Endodermal cell (in vitro differentiated cells): ENCODE data around the gene SYT1. TPM values are rescaled to one million over a fixed set of nuclear protein-coding genes. Genes with fewer than 3 reads are reported as not detected.

ENCODE experiments used
- DNase-seq: peaks from one replicate; pipeline ENCODE4 v3.0.0-alpha.2; 2017
- H3K27ac ChIP-seq: 2 replicates; pipeline ENCODE4 v1.5.1; 2013; ENCODE audit warnings: mild to moderate bottlenecking, low read depth, low read length, moderate library complexity
- H3K27me3 ChIP-seq: 2 replicates; pipeline ENCODE4 v1.6.1; 2013; ENCODE audit warnings: mild to moderate bottlenecking, low read length, moderate library complexity; ENCODE audit not compliant: insufficient read depth, control insufficient read depth, poor library complexity, severe bottlenecking
- H3K36me3 ChIP-seq: 2 replicates; pipeline ENCODE4 v1.7.0; 2013; ENCODE audit warnings: mild to moderate bottlenecking, low read length, moderate library complexity; ENCODE audit not compliant: control insufficient read depth, insufficient read depth
- H3K4me1 ChIP-seq: one replicate; pipeline ENCODE4 v1.7.0; 2013; ENCODE audit warnings: low read length; ENCODE audit not compliant: control insufficient read depth, insufficient read depth
- H3K4me3 ChIP-seq: 2 replicates; pipeline ENCODE4 v1.5.1; 2013; ENCODE audit warnings: mild to moderate bottlenecking, low read length, moderate library complexity
- H3K9ac ChIP-seq: 2 replicates; pipeline ENCODE4 v1.6.1; 2013; ENCODE audit warnings: mild to moderate bottlenecking, low read length, moderate library complexity; ENCODE audit not compliant: poor library complexity, severe bottlenecking; ENCODE audit errors: extremely low read depth
- H3K9me3 ChIP-seq: 2 replicates; pipeline ENCODE4 v1.6.1; 2013; ENCODE audit warnings: mild to moderate bottlenecking, low read length, moderate library complexity; ENCODE audit not compliant: control insufficient read depth
- H3K27ac Mint-ChIP-seq: 2 replicates; pipeline ENCODE4 v1.8.0; 2020; ENCODE audit warnings: mixed read lengths
- H3K27me3 Mint-ChIP-seq: 2 replicates; pipeline ENCODE4 v1.8.0; 2021; ENCODE audit warnings: mild to moderate bottlenecking, mixed read lengths; ENCODE audit not compliant: insufficient read depth
- H3K36me3 Mint-ChIP-seq: 2 replicates; pipeline ENCODE4 v1.8.0; 2020; ENCODE audit warnings: low read depth, mixed read lengths
- H3K4me1 Mint-ChIP-seq: 2 replicates; pipeline ENCODE4 v1.8.0; 2020; ENCODE audit warnings: mixed read lengths
- H3K4me3 Mint-ChIP-seq: 2 replicates; pipeline ENCODE4 v1.8.0; 2020; ENCODE audit warnings: mild to moderate bottlenecking, moderate library complexity, mixed read lengths
- H3K9me3 Mint-ChIP-seq: 2 replicates; pipeline ENCODE4 v1.8.0; 2020; ENCODE audit warnings: mild to moderate bottlenecking, mixed read lengths
- WGBS, 2 experiments: methylation state at CpG; one replicate each; pipeline versions ENCODE4 v1.1.5 to v1.1.7; 2013; ENCODE audit warnings: missing lambda C conversion rate in 2 of 2, mixed read lengths in 1 of 2; ENCODE audit not compliant: insufficient coverage in 1 of 2, insufficient read length in 1 of 2; 5-methylcytosine and 5-hydroxymethylcytosine counted together
- total RNA-seq, 2 donors: library from RNA; stranded (reverse); fragmentation: NEBNext Ultra II Directional in 1 of 2; extraction: Animal tissue kit (Norgen Biotek cat#: 25700) in 1 of 2; gene quantifications; 2 replicates in 1 of 2; 3 replicates in 1 of 2; pipeline ENCODE4 v1.2.1, GENCODE V29; 2021
- TF ChIP-seq, protein P1 (sequence below): fragments of 200-600 bp; sonication (generic); conservative IDR thresholded peaks from 2 replicates; pipeline ENCODE4 v1.5.0; 2021; ENCODE audit warnings: antibody characterized with exemption, mild to moderate bottlenecking

Gene SYT1
- total RNA-seq, 2 donors from 2014 or later: 6.8 to 10.7 TPM

DNA sequence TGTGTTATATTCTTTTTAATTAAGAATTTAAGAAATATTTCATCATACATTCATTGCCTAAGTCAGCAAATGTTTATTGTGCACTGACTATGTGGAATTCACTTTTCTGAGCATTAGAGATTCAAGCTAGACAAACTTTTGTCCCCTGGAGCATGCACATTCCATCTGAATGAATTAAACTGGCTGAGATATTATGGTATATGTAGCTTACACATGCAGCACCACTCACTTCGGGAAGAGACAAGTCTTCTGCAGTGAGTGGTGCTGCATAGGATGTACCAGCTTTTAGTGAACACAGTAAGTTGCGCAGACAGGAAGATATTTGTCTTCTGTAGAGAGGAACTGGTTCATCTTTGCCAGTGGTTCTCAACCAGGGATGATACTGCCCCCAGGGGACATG, 318.4 kb downstream of the SYT1 start:
- Histone ChIP-seq H3K9ac (no peak overlapping the region), H3K27ac (no peak overlapping the region), H3K36me3 (no peaks in the 10 kb centered on the region), H3K4me1 (no peaks in the 10 kb centered on the region), H3K4me3 (no peak overlapping the region), H3K27me3 (no peaks in the 10 kb centered on the region), H3K9me3 (no peaks in the 10 kb centered on the region)
- H3K27me3 Mint-ChIP-seq: no peaks in the 10 kb centered on the region
- TF ChIP-seq, protein P1, sequence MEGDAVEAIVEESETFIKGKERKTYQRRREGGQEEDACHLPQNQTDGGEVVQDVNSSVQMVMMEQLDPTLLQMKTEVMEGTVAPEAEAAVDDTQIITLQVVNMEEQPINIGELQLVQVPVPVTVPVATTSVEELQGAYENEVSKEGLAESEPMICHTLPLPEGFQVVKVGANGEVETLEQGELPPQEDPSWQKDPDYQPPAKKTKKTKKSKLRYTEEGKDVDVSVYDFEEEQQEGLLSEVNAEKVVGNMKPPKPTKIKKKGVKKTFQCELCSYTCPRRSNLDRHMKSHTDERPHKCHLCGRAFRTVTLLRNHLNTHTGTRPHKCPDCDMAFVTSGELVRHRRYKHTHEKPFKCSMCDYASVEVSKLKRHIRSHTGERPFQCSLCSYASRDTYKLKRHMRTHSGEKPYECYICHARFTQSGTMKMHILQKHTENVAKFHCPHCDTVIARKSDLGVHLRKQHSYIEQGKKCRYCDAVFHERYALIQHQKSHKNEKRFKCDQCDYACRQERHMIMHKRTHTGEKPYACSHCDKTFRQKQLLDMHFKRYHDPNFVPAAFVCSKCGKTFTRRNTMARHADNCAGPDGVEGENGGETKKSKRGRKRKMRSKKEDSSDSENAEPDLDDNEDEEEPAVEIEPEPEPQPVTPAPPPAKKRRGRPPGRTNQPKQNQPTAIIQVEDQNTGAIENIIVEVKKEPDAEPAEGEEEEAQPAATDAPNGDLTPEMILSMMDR: no peak
- H3K36me3 Mint-ChIP-seq: no peaks in the 10 kb centered on the region
- peaks cover 2% of the 10 kb centered on the region for H3K9me3 Mint-ChIP-seq
- 83 to 97% methylated on average over 1 to 2 of the region's 2 CpGs for WGBS, 2 experiments
- no peak overlapping the region for H3K4me3 Mint-ChIP-seq
- DNase-seq: no peak
- H3K4me1 Mint-ChIP-seq: no peaks in the 10 kb centered on the region
- H3K27ac Mint-ChIP-seq: no peak overlapping the region

DNA sequence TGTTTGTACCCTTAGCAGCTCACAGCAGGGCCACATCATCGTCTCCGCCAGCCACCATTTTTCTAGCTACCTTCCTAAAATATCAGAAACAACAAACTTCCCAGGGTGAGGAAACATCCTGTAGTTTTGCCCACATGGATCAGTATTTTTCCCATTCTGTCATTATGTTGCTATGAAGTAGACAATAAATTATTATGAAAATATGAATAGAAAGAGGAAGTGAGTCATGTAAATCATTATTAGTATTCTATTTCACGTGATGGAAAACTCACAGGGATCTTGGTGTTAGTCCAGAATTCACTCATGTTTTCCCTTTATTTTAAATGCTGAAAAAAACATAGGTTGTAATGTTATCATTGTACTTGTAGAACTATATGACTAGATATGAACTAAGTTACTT, 319.4 kb downstream of the SYT1 start:
- H3K27ac Mint-ChIP-seq: no peak overlapping the region
- no peaks in the 10 kb centered on the region for H3K27me3 ChIP-seq
- no peaks in the 10 kb centered on the region for H3K4me1 Mint-ChIP-seq
- no peaks in the 10 kb centered on the region for H3K9me3 ChIP-seq
- DNase-seq: no peak
- no peak overlapping the region for H3K27ac ChIP-seq
- H3K9me3 Mint-ChIP-seq: peaks cover 2% of the 10 kb centered on the region
- H3K4me3 Mint-ChIP-seq: no peak overlapping the region
- no peaks in the 10 kb centered on the region for H3K27me3 Mint-ChIP-seq
- 80 to 94% methylated on average over 1 to 3 of the region's 3 CpGs for WGBS, 2 experiments
- no peaks in the 10 kb centered on the region for H3K36me3 Mint-ChIP-seq
- no peak overlapping the region for H3K4me3 ChIP-seq
- no peaks in the 10 kb centered on the region for H3K4me1 ChIP-seq
- TF ChIP-seq, protein P1: no peak
- no peaks in the 10 kb centered on the region for H3K36me3 ChIP-seq
- H3K9ac ChIP-seq: no peak overlapping the region

DNA sequence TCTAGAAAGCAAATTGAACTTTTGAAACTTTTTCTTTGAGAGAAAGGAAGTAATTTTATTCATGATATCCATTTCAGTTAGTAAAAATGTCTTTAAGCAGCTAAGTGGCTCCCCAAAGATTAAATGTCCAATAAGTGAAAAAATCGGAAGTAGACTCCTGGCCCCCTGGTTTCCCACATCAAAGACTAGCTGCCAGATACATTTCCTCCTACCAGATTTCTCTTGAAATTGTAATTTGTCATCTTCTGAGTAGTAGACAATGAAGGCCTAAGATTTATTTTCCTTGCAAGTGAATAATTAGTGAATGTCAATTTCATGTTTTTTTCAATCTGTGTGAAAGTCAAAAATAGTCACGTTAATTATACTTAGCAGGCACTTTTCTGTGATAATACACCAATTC, 321.9 kb downstream of the SYT1 start:
- Mint-ChIP-seq H3K27ac (no peak overlapping the region), H3K36me3 (no peaks in the 10 kb centered on the region), H3K27me3 (no peaks in the 10 kb centered on the region), H3K4me1 (no peaks in the 10 kb centered on the region), H3K9me3 (no peaks in the 10 kb centered on the region), H3K4me3 (no peak overlapping the region)
- 81% methylated on average over 2 of the region's 2 CpGs; no CpG with 5 or more reads in 1 of the 2 experiments for WGBS, 2 experiments
- Histone ChIP-seq H3K4me1 (no peaks in the 10 kb centered on the region), H3K27ac (no peak overlapping the region), H3K27me3 (no peaks in the 10 kb centered on the region), H3K9ac (no peak overlapping the region), H3K9me3 (no peaks in the 10 kb centered on the region), H3K36me3 (no peaks in the 10 kb centered on the region), H3K4me3 (no peak overlapping the region)
- DNase-seq: no peak
- TF ChIP-seq, protein P1: no peak
